A673 (cell line): ENCODE measurements around the gene SMTNL1. TPM values are rescaled to one million over a fixed set of nuclear protein-coding genes. Genes with fewer than 3 reads are reported as not detected.

ENCODE experiments used
- BruUV-seq: library from RNA; stranded (reverse); fragments of 400-500 nt; replicated peaks from 2 replicates; lab custom pipeline; 2021; lab: Mats Ljungman, UMichigan
- CTCF ChIA-PET: fragments of 300-600 bp; sonication (Branson Sonifier 250); formaldehyde crosslinking; loops from one replicate; lab custom pipeline; 2022; ENCODE audit warnings: antibody characterized with exemption; lab: Charles Lee
- POLR2A ChIA-PET: fragments of 300-600 bp; sonication (Branson Sonifier 250); formaldehyde crosslinking; loops from one replicate; lab custom pipeline; 2022; ENCODE audit warnings: antibody characterized with exemption; ENCODE audit not compliant: low non-redundant PET; lab: Charles Lee
- DNase-seq: peaks from one replicate; pipeline ENCODE4 v3.0.0-alpha.2; 2015; ENCODE audit warnings: low spot score
- H3K27ac ChIP-seq: fragments of 200-600 bp; sonication (generic); 2 replicates; pipeline ENCODE4 v1.5.1; 2016; ENCODE audit warnings: mixed run types, low read depth, mild to moderate bottlenecking, mixed read lengths, antibody characterized with exemption, low read length; ENCODE audit not compliant: poor library complexity, severe bottlenecking
- H3K27me3 ChIP-seq: fragments of 200-600 bp; sonication (generic); replicated peaks from 2 replicates; pipeline ENCODE4 v1.6.1; 2017; ENCODE audit warnings: mixed run types, low read depth, mild to moderate bottlenecking, mixed read lengths, antibody characterized with exemption, low read length; ENCODE audit not compliant: insufficient read depth, poor library complexity
- H3K36me3 ChIP-seq: fragments of 200-600 bp; sonication (generic); 2 replicates; pipeline ENCODE4 v1.6.1; 2016; ENCODE audit warnings: mixed run types, mild to moderate bottlenecking, mixed read lengths, antibody characterized with exemption, low read length; ENCODE audit not compliant: insufficient read depth, poor library complexity, severe bottlenecking
- H3K4me1 ChIP-seq: fragments of 200-600 bp; sonication (generic); 2 replicates; pipeline ENCODE4 v1.6.1; 2017; ENCODE audit warnings: mixed run types, mild to moderate bottlenecking, mixed read lengths, antibody characterized with exemption, low read length; ENCODE audit not compliant: insufficient read depth, poor library complexity, severe bottlenecking
- H3K4me3 ChIP-seq: fragments of 200-600 bp; sonication (generic); 2 replicates; pipeline ENCODE4 v1.5.1; 2016; ENCODE audit warnings: low read depth, mixed run types, mild to moderate bottlenecking, mixed read lengths, low read length; ENCODE audit not compliant: poor library complexity, severe bottlenecking
- H3K9me3 ChIP-seq: fragments of 200-600 bp; sonication (generic); 2 replicates; pipeline ENCODE4 v1.6.1; 2016; ENCODE audit warnings: mixed run types, low read depth, mild to moderate bottlenecking, mixed read lengths, antibody characterized with exemption, low read length; ENCODE audit not compliant: poor library complexity, severe bottlenecking
- EZH2 ChIP-seq: fragments of 200-600 bp; sonication (generic); IDR thresholded peaks from 2 replicates; pipeline ENCODE4 v1.6.1; 2017; ENCODE audit warnings: borderline replicate concordance, low read depth, mild to moderate bottlenecking, mixed read lengths, antibody characterized with exemption, low read length; ENCODE audit not compliant: poor library complexity, severe bottlenecking
- intact Hi-C: fragments of 100-400 bp; cut with micrococcal nuclease; formaldehyde crosslinking; loops from one replicate; pipeline ENCODE4 v1.10.0; 2022; ENCODE audit not compliant: unreplicated experiment
- total RNA-seq: library from RNA; stranded (reverse); gene quantifications from 2 replicates; pipeline ENCODE4 v1.2.3, GENCODE V29; 2021
- TF ChIP-seq, protein P1 (sequence below): fragments of 300-800, 200-600 bp; sonication (generic); conservative IDR thresholded peaks from 2 replicates; pipeline ENCODE4 v1.5.1; 2017; ENCODE audit warnings: low read depth, mild to moderate bottlenecking, antibody characterized with exemption, low read length, moderate library complexity, mixed read lengths

Gene SMTNL1
- total RNA-seq, 1 experiment from 2014 or later, result not detected

DNA sequence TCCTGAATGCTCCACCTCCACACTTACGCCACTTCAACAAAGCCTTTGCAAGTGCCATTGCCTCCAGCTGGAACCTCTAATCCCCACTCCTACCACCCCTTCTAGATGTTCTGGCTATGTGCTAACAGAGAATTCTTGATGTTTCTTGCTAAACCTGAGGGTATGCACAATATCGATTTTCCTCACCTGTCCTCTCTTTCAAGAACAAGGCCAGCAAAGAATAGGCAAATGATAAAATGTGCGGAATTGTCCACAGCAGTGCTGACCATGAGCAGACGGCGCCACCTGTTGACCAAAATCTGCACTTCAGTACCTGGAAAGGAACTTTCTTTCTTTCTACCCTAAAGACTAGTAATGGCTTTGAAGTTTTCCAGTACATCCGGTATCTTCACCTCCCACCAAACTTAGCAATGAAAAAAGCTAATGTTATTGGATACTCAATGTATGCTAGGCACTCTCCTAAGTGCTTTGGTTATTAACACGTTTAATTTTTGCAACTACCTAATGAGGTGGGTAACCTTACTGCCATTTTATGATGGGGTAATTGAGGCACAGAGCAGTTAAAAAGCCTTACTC is 10.3 kb upstream of the SMTNL1 start:
- DNase-seq, result peak; percentile 70
- no TSS peak for BruUV-seq
- Histone ChIP-seq H3K4me1 (peaks cover 12% of the 10 kb centered on the region), H3K9me3 (no peaks in the 10 kb centered on the region), H3K27me3 (no peaks in the 10 kb centered on the region), H3K27ac (no peak overlapping the region), H3K36me3 (peaks cover 15% of the 10 kb centered on the region), H3K4me3 (no peak overlapping the region)
- intact Hi-C loops, result loop anchor here (1.0 to 2.0 kb wide), 4 partner anchors 34 to 181 kb away; no protein-coding TSS in a partner anchor
- POLR2A ChIA-PET, result no interaction called here
- CTCF ChIA-PET, result interaction anchor here (0.7 to 2.2 kb wide), 5 partner anchors 13 to 69 kb away, joined by 3 to 17 read pairs (median 6); partner anchors contain the start of gene UBE2L6
- TF ChIP-seq, protein P1, sequence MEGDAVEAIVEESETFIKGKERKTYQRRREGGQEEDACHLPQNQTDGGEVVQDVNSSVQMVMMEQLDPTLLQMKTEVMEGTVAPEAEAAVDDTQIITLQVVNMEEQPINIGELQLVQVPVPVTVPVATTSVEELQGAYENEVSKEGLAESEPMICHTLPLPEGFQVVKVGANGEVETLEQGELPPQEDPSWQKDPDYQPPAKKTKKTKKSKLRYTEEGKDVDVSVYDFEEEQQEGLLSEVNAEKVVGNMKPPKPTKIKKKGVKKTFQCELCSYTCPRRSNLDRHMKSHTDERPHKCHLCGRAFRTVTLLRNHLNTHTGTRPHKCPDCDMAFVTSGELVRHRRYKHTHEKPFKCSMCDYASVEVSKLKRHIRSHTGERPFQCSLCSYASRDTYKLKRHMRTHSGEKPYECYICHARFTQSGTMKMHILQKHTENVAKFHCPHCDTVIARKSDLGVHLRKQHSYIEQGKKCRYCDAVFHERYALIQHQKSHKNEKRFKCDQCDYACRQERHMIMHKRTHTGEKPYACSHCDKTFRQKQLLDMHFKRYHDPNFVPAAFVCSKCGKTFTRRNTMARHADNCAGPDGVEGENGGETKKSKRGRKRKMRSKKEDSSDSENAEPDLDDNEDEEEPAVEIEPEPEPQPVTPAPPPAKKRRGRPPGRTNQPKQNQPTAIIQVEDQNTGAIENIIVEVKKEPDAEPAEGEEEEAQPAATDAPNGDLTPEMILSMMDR, result peak; percentile 99
- TF ChIP-seq EZH2, result no peak

- ChIA-PET CTCF (interaction anchor here (0.7 kb wide), 1 partner anchor 70 kb away, joined by 3 read pairs; no protein-coding TSS in a partner anchor), POLR2A (no interaction called here)
- no peak for TF ChIP-seq EZH2
- TF ChIP-seq, protein P1, result no peak
- no peaks in the 10 kb centered on the region for H3K9me3 ChIP-seq
- peaks cover 12% of the 10 kb centered on the region for H3K4me1 ChIP-seq
- DNase-seq, result no peak
- BruUV-seq, result no TSS peak
- intact Hi-C loops, result no loop called here
- peaks cover 15% of the 10 kb centered on the region for H3K36me3 ChIP-seq
- H3K4me3 ChIP-seq, result peak overlapping the region; percentile 95
- H3K27me3 ChIP-seq, result no peaks in the 10 kb centered on the region
- H3K27ac ChIP-seq, result no peak overlapping the region
Measured at GRCh38 chr11:57529012-57529411, 8.4 kb upstream of the SMTNL1 start.

DNA sequence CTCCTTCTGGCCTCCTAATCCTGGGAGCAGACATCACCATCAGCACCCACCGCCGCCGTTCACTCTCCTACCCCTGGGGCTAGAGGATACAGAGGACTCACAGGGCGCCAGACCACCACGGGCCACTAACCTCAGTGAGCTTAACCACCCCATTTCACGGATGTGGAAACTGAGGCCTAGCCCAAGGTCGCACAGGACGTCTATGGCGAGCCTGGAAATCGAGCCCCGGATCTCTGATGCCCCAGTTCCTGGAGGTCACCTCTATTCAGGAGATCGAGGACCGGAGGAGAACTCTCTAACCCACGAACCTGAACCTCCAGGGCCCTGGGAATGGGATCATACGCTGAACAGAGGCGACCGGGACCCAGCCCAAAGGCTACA is 7.2 kb upstream of the SMTNL1 start:
- Histone ChIP-seq H3K4me1 (peaks cover 12% of the 10 kb centered on the region), H3K36me3 (peaks cover 11% of the 10 kb centered on the region), H3K9me3 (no peaks in the 10 kb centered on the region), H3K27ac (peak overlapping the region; percentile 83), H3K4me3 (peak overlapping the region; percentile 95), H3K27me3 (no peaks in the 10 kb centered on the region)
- TF ChIP-seq EZH2, result no peak
- TF ChIP-seq, protein P1, result no peak
- ChIA-PET CTCF (interaction anchor here (1.0 kb wide), 1 partner anchor 38 kb away, joined by 3 read pairs; no protein-coding TSS in a partner anchor), POLR2A (no interaction called here)
- no TSS peak for BruUV-seq
- intact Hi-C loops, result no loop called here
- DNase-seq, result no peak
